Vagina (tissue), 2 donors: ENCODE measurements around the gene PLA2G4C.
"Not testable (repeated sequence)": the region's sequence is repeated elsewhere in the genome, so short reads cannot be mapped to it uniquely, and the experiment has no call there.

Experiments
- CTCF ChIP-seq, 3 experiments: fragments of 450-650 bp in 2 of 3; fragments of 200-600 bp in 1 of 3; sonication (generic) in 1 of 3; IDR thresholded peaks; one replicate each; pipeline ENCODE4 v1.5.1; 2017 to 2019; ENCODE audit warnings: antibody characterized with exemption in 3 of 3, mild to moderate bottlenecking in 2 of 3, moderate library complexity in 2 of 3
- POLR2A ChIP-seq, 2 donors: fragments of 450-650 bp; IDR thresholded peaks; one replicate each; pipeline ENCODE4 v1.6.1; 2017; ENCODE audit warnings: antibody characterized with exemption in 2 of 2, mild to moderate bottlenecking in 2 of 2, moderate library complexity in 2 of 2
- POLR2AphosphoS5 ChIP-seq, 2 donors: sonication (generic); formaldehyde crosslinking; IDR thresholded peaks; one replicate each; pipeline ENCODE4 v1.9.0; 2017; ENCODE audit warnings: antibody characterized with exemption in 2 of 2, mild to moderate bottlenecking in 2 of 2, low read depth in 1 of 2; ENCODE audit not compliant: insufficient read depth in 1 of 2

GRCh38 chr19:48070177-48070769, 40.3 kb downstream of the PLA2G4C start:
- TF ChIP-seq CTCF (IDR thresholded peaks at IDR 0.05); POLR2AphosphoS5 (IDR thresholded peaks at IDR 0.05; ENCODE audit: insufficient read depth in 1 of 2, low read depth in 1 of 2); POLR2A (IDR thresholded peaks at IDR 0.05): not testable (repeated sequence)
